HEK293T (cell line): ENCODE results near the gene ANO2.

Experiments
- ELF4 ChIP-seq: fragments of 450-650 bp; IDR thresholded peaks from 2 replicates; pipeline ENCODE4 v1.6.1; 2017; ENCODE audit warnings: antibody characterized with exemption
- FOXK2 ChIP-seq: fragments of 450-650 bp; IDR thresholded peaks from 2 replicates; pipeline ENCODE4 v1.6.1; 2016; ENCODE audit warnings: mild to moderate bottlenecking
- HDGF ChIP-seq: fragments of 450-650 bp; IDR thresholded peaks from 2 replicates; pipeline ENCODE4 v1.6.1; 2017; ENCODE audit warnings: antibody characterized with exemption, borderline replicate concordance
- NFRKB ChIP-seq: fragments of 450-650 bp; IDR thresholded peaks from 2 replicates; pipeline ENCODE4 v1.6.1; 2016; ENCODE audit warnings: mild to moderate bottlenecking, moderate library complexity
- SP1 ChIP-seq: fragments of 450-650 bp; IDR thresholded peaks from 2 replicates; pipeline ENCODE4 v1.6.1; 2017
- SUZ12 ChIP-seq: fragments of 450-650 bp; IDR thresholded peaks from 2 replicates; pipeline ENCODE4 v1.6.1; 2016; ENCODE audit warnings: mild to moderate bottlenecking

- no peak for TF ChIP-seq FOXK2
- no peak for TF ChIP-seq NFRKB
- no peak for TF ChIP-seq ELF4
- TF ChIP-seq HDGF, result no peak
- TF ChIP-seq SUZ12, result no peak
- no peak for TF ChIP-seq SP1
Observed at GRCh38 chr12:5577211-5577612, 367.8 kb downstream of the ANO2 start.
